IMR-90 (cell line): Measurements from ENCODE around the gene H2BK1. TPM values are rescaled to one million over a fixed set of nuclear protein-coding genes. Genes with fewer than 3 reads are reported as not detected.

Experiments
- ATAC-seq: fragments of 200-7000 bp; cut with Tn5 transposase; 2 replicates; pipeline ENCODE4 v1.9.1; 2020; ENCODE audit warnings: low read depth, mild to moderate bottlenecking, moderate library complexity
- BruUV-seq: library from RNA; stranded (reverse); fragments of 400-500 nt; replicated peaks from 2 replicates; lab custom pipeline; 2021; lab: Mats Ljungman, UMichigan
- CTCF ChIA-PET: fragments of 300-600 bp; formaldehyde crosslinking; extraction: SDS; loops from one replicate; lab custom pipeline; 2021; ENCODE audit warnings: antibody characterized with exemption; lab: Yijun Ruan, JAX
- POLR2A ChIA-PET: fragments of 300-600 bp; sonication (Branson Sonifier 250); formaldehyde crosslinking; loops from one replicate; lab custom pipeline; 2022; ENCODE audit warnings: antibody characterized with exemption; ENCODE audit not compliant: unreplicated experiment; lab: Charles Lee
- DNase-seq: peaks from one replicate; pipeline ENCODE4 v3.0.0; 2013
- H2AFZ ChIP-seq: replicated peaks from 2 replicates; pipeline ENCODE3; 2013; ENCODE audit warnings: low read length, mild to moderate bottlenecking; ENCODE audit not compliant: poor library complexity
- H2AK5ac ChIP-seq: 2 replicates; pipeline ENCODE4 v1.6.1; 2013; ENCODE audit warnings: low read depth, low read length, inconsistent platforms
- H2AK9ac ChIP-seq: replicated peaks from 2 replicates; pipeline ENCODE3; 2013; ENCODE audit warnings: mild to moderate bottlenecking, low read depth, low read length, moderate library complexity; ENCODE audit not compliant: poor library complexity
- H2BK120ac ChIP-seq: 2 replicates; pipeline ENCODE4 v1.6.1; 2013; ENCODE audit warnings: low read depth, low read length, inconsistent platforms
- H2BK15ac ChIP-seq: 3 replicates; pipeline ENCODE4 v1.6.1; 2013; ENCODE audit warnings: low read depth, low read length, inconsistent platforms
- H2BK20ac ChIP-seq: 2 replicates; pipeline ENCODE4 v1.6.1; 2013; ENCODE audit warnings: low read depth, mild to moderate bottlenecking, inconsistent platforms, low read length, moderate library complexity
- H2BK5ac ChIP-seq: 2 replicates; pipeline ENCODE4 v1.6.1; 2013; ENCODE audit warnings: mild to moderate bottlenecking, low read depth, low read length, inconsistent platforms; ENCODE audit not compliant: poor library complexity, severe bottlenecking
- H3K14ac ChIP-seq: replicated peaks from 2 replicates; pipeline ENCODE4 v1.6.1; 2013; ENCODE audit warnings: low read depth, low read length, inconsistent platforms
- H3K18ac ChIP-seq: 2 replicates; pipeline ENCODE4 v1.6.1; 2013; ENCODE audit warnings: low read depth, low read length, control low read depth
- H3K23ac ChIP-seq: 2 replicates; pipeline ENCODE4 v1.6.1; 2013; ENCODE audit warnings: low read depth, low read length, inconsistent platforms
- H3K27ac ChIP-seq: 2 replicates; pipeline ENCODE4 v1.5.1; 2013; ENCODE audit warnings: mild to moderate bottlenecking, control low read depth, low read length; ENCODE audit not compliant: insufficient read depth
- H3K27me3 ChIP-seq: 2 replicates; pipeline ENCODE4 v1.6.1; 2013; ENCODE audit warnings: low read length; ENCODE audit not compliant: control insufficient read depth, insufficient read depth
- H3K36me3 ChIP-seq: 2 replicates; pipeline ENCODE4 v1.6.1; 2013; ENCODE audit warnings: low read length, mixed read lengths; ENCODE audit not compliant: control insufficient read depth, insufficient read depth
- H3K4ac ChIP-seq: 2 replicates; pipeline ENCODE4 v1.6.1; 2013; ENCODE audit warnings: low read depth, low read length, inconsistent platforms
- H3K4me1 ChIP-seq: 2 replicates; pipeline ENCODE4 v1.6.1; 2013; ENCODE audit warnings: low read length, mixed read lengths; ENCODE audit not compliant: control insufficient read depth, insufficient read depth
- H3K4me2 ChIP-seq: 2 replicates; pipeline ENCODE4 v1.6.1; 2013; ENCODE audit warnings: low read depth, mild to moderate bottlenecking, control low read depth, low read length, moderate library complexity
- H3K4me3 ChIP-seq: 2 replicates; pipeline ENCODE4 v1.5.1; 2013; ENCODE audit warnings: low read depth, mild to moderate bottlenecking, control low read depth, low read length, moderate library complexity; ENCODE audit not compliant: insufficient read depth
- H3K56ac ChIP-seq: 2 replicates; pipeline ENCODE4 v1.6.1; 2013; ENCODE audit warnings: low read length, inconsistent platforms; ENCODE audit not compliant: insufficient read depth; ENCODE audit errors: extremely low read depth
- H3K79me1 ChIP-seq, 2 experiments: 2 replicates each; pipeline ENCODE4 v1.6.1; 2013; ENCODE audit warnings: low read length in 2 of 2, inconsistent platforms in 1 of 2, low read depth in 1 of 2
- H3K9ac ChIP-seq: 2 replicates; pipeline ENCODE4 v1.6.1; 2013; ENCODE audit warnings: low read depth, low read length, control low read depth
- H3K9me1 ChIP-seq: 2 replicates; pipeline ENCODE4 v1.6.1; 2013; ENCODE audit warnings: low read length, inconsistent platforms; ENCODE audit not compliant: insufficient read depth
- H3K9me3 ChIP-seq: 2 replicates; pipeline ENCODE4 v1.6.1; 2013; ENCODE audit warnings: low read length; ENCODE audit not compliant: control insufficient read depth, insufficient read depth
- H4K20me1 ChIP-seq: 2 replicates; pipeline ENCODE4 v1.6.1; 2013; ENCODE audit warnings: low read length, inconsistent platforms; ENCODE audit not compliant: insufficient read depth
- H4K5ac ChIP-seq: 2 replicates; pipeline ENCODE4 v1.6.1; 2013; ENCODE audit warnings: mild to moderate bottlenecking, low read depth, low read length, control low read depth
- H4K8ac ChIP-seq, 2 experiments: 2 replicates each; pipeline ENCODE4 v1.6.1; 2013; ENCODE audit warnings: low read depth in 2 of 2, low read length in 2 of 2, control low read depth in 1 of 2, inconsistent platforms in 1 of 2
- H4K91ac ChIP-seq: 2 replicates; pipeline ENCODE4 v1.6.1; 2013; ENCODE audit warnings: low read depth, low read length, inconsistent platforms; ENCODE audit not compliant: insufficient read depth
- FOS ChIP-seq: fragments of 150-350 bp; IDR thresholded peaks from 2 replicates; pipeline ENCODE4 v1.6.1; 2016; ENCODE audit warnings: low read depth, low read length
- POLR2A ChIP-seq: IDR thresholded peaks from 2 replicates; pipeline ENCODE4 v1.6.1; 2012; ENCODE audit warnings: mild to moderate bottlenecking, low read depth, low read length
- WGBS, 2 experiments: methylation state at CpG; one replicate each; pipeline versions ENCODE4 v1.1.5 to v1.1.7; 2013; ENCODE audit warnings: missing lambda C conversion rate in 2 of 2; ENCODE audit not compliant: insufficient read length in 1 of 2; ENCODE audit errors: extremely low coverage in 2 of 2; 5-methylcytosine and 5-hydroxymethylcytosine counted together
- dilution Hi-C: fragments of 300-500 bp; cut with HindIII; formaldehyde crosslinking; loops from one replicate; pipeline ENCODE4 v1.14.3; 2018; ENCODE audit warnings: low sequenced_read_pairs; ENCODE audit not compliant: unreplicated experiment
- in situ Hi-C: fragments of 300-500 bp; cut with MboI; formaldehyde crosslinking; loops from 3 replicates; pipeline ENCODE4 v1.14.3; 2019; ENCODE audit warnings: low sequenced_read_pairs, inconsistent platforms, mixed read lengths
- intact Hi-C: fragments of 100-400 bp; cut with micrococcal nuclease; formaldehyde crosslinking; loops from 2 replicates; pipeline ENCODE4 v1.10.0; 2022
- polyA plus RNA-seq, 3 experiments: library from polyadenylated mRNA; depleted of rRNA; stranded (reverse); fragments of >200 nt; gene quantifications; 2 replicates each; pipeline ENCODE4 v1.2.3, GENCODE V29; 2012; ENCODE audit warnings: low replicate concordance in 1 of 3
- total RNA-seq: library from RNA; depleted of rRNA; stranded (reverse); fragments of >200 nt; gene quantifications from 2 replicates; pipeline ENCODE4 v1.2.3, GENCODE V29; 2012

The H2BK1 gene
- total and polyA plus RNA-seq, 2 of the 4 experiments (the other 2 are of a cell fraction) = not detected

GRCh38 chr7:151246851-151247580 is 36.7 kb upstream of the H2BK1 start:
- dilution Hi-C loops (no loop called here), in situ Hi-C loops (no loop called here), intact Hi-C loops (no loop called here)
- Histone ChIP-seq H4K5ac (no peak overlapping the region), H2AFZ (peak overlapping the region; percentile 99), H3K4me2 (peak overlapping the region; percentile 96), H3K9me3 (no peaks in the 10 kb centered on the region), H2BK120ac (peak overlapping the region; percentile 54; the same call in 1 of the 2 replicates), H3K4me3 (peak overlapping the region; percentile 56; the same call in 1 of the 2 replicates), H3K23ac (peak overlapping the region; percentile 39), H2BK15ac (peak overlapping the region; percentile 12; the same call in 1 of the 3 replicates), H3K18ac (no peak overlapping the region), H3K14ac (peak overlapping the region; percentile 98), H3K36me3 (peaks cover 10% of the 10 kb centered on the region; the same call in 1 of the 2 replicates), H3K4me1 (peaks cover 38% of the 10 kb centered on the region), H2AK5ac (peak overlapping the region; percentile 87), H2AK9ac (peak overlapping the region; percentile 95), H3K27me3 (no peaks in the 10 kb centered on the region), H3K79me1 (peaks cover 12 to 74% of the 10 kb centered on the region in 2 experiments), H3K4ac (peak overlapping the region; percentile 94), H4K8ac (peak overlapping the region; percentile 66 to 88; a peak in 2 of 4 replicates), H3K9me1 (peaks cover 14% of the 10 kb centered on the region), H4K91ac (peak overlapping the region; percentile 25), H3K56ac (no peak overlapping the region), H2BK20ac (no peak overlapping the region; the same call in 1 of the 2 replicates), H2BK5ac (no peak overlapping the region), H3K9ac (peak overlapping the region; percentile 92), H4K20me1 (peaks cover 19% of the 10 kb centered on the region), H3K27ac (peak overlapping the region; percentile 88)
- ATAC-seq (no peak), DNase-seq (no peak)
- TF ChIP-seq POLR2A = 0 out of 2 replicates have a peak, but pooled peaks have one; percentile 47
- no peak for TF ChIP-seq FOS
- ChIA-PET CTCF (interaction anchor here (1.8 kb wide), 1 partner anchor 63 kb away, joined by 4 read pairs; no protein-coding TSS in a partner anchor), POLR2A (interaction anchor here (1.1 kb wide), 1 partner anchor 20 kb away, joined by 4 read pairs; the partner anchor contains the start of gene ABCF2)
- WGBS, 2 experiments = 40% methylated on average over 1 of the region's 4 CpGs; no CpG with 5 or more reads in 1 of the 2 experiments
- BruUV-seq = no TSS peak
